ENCODE results near the gene RPS6KC1.

DNA sequence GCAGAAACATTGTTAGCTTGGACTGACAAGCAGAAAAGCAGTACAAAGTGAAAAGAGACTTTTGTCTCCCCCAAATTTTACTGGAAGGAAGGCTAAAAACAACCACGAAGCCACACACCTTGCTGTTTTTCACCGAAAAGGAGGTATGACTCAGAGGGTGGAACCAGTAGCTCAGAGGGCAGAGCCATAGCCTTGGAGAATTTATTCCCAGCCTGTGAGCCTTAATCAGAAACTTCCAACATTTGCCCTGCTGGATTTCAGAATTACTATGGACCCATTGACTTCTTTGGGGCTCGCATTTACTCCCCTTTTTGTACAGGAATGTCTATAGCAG is 32.0 kb downstream of the RPS6KC1 start:
- no peak for TF ChIP-seq EZH2 (IDR thresholded peaks at IDR 0.05)
- no peak for TF ChIP-seq POLR2AphosphoS5 (IDR thresholded peaks at IDR 0.05; ENCODE audit: borderline replicate concordance, low read depth, low read length)
- TF ChIP-seq FOXP2 (optimal IDR thresholded peaks at IDR 0.05; ENCODE audit: control extremely low read depth, extremely low read length, insufficient read depth), result no peak

All from SK-N-MC (cell line).